DMS 273 treated with DMSO at 0.1 percent for 48 hours (cell line): ENCODE results near the gene AARS2.
"Not testable (repeated sequence)": the region's sequence is repeated elsewhere in the genome, so short reads cannot be mapped to it uniquely, and the experiment has no call there.

Experiments
- DNase-seq: peaks from one replicate; lab custom pipeline; 2025; lab: John Stamatoyannopoulos, UW

Gene AARS2

GRCh38 chr6:44329858-44330257 is 16.7 kb upstream of the AARS2 start:
- no peak for DNase-seq

DNA sequence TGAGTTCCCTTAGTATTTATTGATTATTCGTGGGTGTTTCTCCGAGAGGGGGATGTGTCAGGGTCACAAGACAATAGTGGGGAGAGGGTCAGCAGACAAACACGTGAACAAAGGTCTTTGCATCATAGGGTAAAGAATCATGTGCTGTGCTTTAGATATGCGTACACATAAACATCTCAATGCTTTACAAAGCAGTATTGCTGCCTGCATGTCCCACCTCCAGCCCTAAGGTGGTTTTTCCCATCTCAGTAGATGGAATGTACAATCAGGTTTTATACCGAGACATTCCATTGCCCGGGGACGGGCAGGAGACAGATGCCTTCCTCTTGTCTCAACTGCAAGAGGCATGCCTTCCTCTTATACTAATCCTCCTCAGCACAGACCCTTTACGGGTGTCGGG is 15.1 kb upstream of the AARS2 start:
- not testable (repeated sequence) for DNase-seq

- DNase-seq, result no peak
Measured at GRCh38 chr6:44327760-44328159, 14.6 kb upstream of the AARS2 start.

GRCh38 chr6:44327096-44327495 is 13.9 kb upstream of the AARS2 start:
- DNase-seq, result no peak

- no peak for DNase-seq
Measured at GRCh38 chr6:44321210-44321609, 8.1 kb upstream of the AARS2 start.

DNA sequence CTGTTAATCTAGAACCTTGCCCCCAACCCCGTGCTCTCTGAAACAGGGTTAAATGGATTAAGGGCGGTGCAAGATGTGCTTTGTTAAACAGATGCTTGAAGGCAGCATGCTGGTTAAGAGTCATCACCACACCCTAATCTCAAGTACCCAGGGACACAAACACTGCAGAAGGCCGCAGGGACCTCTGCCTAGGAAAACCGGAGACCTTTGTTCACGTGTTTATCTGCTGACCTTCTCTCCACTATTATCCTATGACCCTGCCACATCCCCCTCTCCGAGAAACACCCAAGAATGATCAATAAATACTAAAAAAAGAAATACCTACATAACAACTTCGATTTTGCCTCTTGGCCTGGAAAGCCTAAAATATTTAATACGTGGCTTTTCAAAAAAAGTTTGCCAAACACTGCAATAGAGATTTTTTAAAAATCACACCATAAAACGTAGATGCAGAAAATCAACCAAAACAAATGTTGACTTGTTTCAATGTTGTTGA is 4.0 kb upstream of the AARS2 start:
- not testable (repeated sequence) for DNase-seq

GRCh38 chr6:44316481-44316880 is 3.3 kb upstream of the AARS2 start:
- no peak for DNase-seq

DNA sequence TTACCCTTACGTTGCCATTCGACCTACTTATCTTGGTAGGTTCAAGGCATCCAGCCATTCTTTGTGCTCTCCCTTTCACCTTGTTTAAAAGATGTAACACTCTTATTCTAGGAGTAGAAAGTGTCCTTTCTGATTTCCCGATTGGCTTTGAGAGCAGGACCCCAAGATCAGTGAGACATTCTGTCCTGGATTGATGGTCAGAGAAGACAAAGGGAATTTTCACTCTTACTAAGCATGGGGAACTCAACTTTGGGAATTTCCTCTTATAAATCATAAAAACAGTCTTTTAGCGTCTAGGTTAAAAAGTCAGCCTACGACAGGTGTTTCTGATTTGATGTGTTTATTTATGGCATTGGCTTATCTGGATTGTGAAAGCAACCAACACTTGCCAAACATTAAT is 2.8 kb upstream of the AARS2 start:
- no peak for DNase-seq

GRCh38 chr6:44315516-44315915 is 2.4 kb upstream of the AARS2 start:
- no peak for DNase-seq

GRCh38 chr6:44314657-44315056 is 1.5 kb upstream of the AARS2 start:
- not testable (repeated sequence) for DNase-seq

- no peak for DNase-seq
Measured at GRCh38 chr6:44311767-44312166, 1.4 kb downstream of the AARS2 start.

GRCh38 chr6:44311304-44311703 is 1.8 kb downstream of the AARS2 start:
- no peak for DNase-seq

- no peak for DNase-seq
Measured at GRCh38 chr6:44310241-44310640, 2.9 kb downstream of the AARS2 start.

GRCh38 chr6:44309631-44310030 is 3.5 kb downstream of the AARS2 start:
- no peak for DNase-seq

DNA sequence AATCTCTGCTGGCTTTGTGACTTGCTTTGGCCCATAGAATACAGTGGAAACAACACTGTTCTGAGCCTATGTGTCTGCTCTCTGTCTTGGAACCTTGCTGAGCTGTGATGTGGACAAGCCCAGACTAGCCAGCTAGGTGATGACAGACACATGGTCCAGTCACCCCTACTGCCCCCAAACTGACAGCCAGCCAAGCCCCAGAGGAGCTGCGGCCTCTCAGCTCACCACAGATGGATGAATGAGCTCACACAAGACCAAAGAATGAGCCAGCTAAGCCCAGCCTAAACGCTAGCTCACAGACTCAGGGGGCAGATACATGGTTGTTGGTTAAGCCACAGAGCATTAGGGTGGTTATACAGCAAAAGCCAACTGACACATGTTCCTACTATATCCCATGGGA is 4.1 kb downstream of the AARS2 start:
- DNase-seq, result no peak

DNA sequence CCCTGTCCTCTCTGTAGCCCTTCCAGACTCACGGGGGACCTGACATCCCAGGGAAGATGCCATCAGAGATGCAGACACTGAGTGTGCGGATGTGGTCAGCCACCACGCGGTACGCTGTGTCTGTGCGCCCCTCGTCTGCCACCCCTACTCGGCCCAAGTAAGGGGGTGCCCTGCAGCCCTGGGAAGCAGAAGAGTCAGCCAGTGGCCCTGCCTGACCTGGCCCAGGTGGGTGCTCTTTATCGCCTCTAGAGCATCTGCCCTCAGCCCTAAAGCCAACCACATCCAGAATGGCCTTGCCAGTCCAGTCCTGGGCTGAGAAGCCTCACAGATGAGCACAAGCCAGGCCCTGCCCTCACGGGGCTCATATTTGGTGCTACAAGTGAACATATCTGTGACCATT is 5.9 kb downstream of the AARS2 start:
- DNase-seq, result no peak

GRCh38 chr6:44306710-44307109 is 6.4 kb downstream of the AARS2 start:
- DNase-seq, result no peak

GRCh38 chr6:44305200-44305725 is 7.9 kb downstream of the AARS2 start:
- no peak for DNase-seq

GRCh38 chr6:44304282-44305199 is 8.6 kb downstream of the AARS2 start:
- DNase-seq, result no peak

DNA sequence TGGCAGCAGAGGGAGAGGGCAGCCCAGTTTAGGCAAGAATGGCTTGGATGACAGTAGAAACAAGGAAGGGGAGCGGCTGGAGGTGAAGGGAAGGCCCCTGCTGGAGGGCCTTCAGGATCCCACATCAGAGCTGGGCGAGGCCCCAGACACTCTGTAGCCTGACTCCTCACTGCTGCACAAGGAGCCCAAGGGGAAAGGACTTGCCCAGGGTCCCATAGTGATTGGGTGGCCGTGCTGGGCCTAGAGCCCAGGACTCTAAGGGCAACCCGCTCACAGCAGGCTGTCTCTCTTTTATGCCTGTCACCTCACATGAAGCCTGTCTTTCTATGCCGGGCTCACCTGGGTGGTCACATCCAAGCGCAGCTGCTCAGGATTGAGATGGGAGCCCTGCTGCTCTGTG is 9.3 kb downstream of the AARS2 start:
- no peak for DNase-seq

DNA sequence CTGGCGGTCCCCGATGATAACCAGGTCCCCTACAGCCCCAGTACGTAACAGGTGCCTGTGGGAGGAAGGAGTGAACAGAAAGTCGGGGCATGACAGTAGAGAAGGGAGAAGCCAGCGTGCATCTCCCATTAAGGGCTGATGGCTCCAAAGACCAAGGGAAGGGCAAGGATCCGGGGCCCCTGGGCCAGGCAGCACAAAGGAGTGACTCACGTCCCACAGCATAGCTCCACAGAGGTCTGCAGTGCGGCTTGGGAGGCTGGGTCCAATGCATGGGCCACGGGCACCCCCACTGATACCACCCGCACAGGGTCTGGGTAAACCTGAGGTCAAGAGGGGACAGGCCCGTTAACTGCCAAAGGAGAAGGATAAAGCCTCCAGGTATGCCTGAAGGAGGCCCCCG is 10.3 kb downstream of the AARS2 start:
- DNase-seq, result no peak

DNA sequence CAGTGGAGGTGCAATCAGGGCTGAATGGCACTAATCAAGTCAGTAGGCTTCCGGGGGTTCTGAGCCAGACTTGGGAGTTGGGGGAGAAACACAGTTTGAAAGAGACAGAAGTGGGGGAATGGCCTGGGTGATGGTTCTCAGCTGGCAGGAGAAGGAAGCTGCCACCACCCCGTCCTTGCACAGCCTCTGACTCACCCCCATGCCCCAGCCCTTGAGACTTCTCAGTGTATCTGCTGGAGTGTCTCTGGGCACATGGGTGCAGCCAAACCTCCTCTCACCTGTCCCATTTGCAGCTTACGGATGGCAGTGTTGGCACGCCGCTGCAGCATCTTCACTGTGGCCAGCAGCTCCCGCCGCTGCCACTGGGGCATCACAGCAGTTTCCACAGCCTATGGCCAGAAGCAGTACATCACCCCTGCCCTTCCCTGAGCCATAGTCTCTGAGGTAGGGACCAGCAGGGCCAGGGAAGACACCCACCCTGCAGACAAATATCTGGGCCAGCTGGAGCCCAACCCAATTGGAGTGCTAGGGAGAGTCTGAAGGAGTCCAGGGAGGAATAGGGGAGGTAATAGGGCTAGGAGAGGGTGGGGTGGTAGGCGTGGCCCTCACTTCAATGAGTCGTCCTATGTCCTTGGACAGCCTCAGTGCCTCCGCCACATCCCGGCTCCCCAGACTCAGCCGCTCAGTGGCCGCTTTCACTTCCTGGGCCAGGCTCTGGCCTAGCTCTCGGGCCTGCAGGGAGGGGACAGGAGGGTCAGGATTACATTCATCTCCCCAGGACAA is 11.2 kb downstream of the AARS2 start:
- no peak for DNase-seq

DNA sequence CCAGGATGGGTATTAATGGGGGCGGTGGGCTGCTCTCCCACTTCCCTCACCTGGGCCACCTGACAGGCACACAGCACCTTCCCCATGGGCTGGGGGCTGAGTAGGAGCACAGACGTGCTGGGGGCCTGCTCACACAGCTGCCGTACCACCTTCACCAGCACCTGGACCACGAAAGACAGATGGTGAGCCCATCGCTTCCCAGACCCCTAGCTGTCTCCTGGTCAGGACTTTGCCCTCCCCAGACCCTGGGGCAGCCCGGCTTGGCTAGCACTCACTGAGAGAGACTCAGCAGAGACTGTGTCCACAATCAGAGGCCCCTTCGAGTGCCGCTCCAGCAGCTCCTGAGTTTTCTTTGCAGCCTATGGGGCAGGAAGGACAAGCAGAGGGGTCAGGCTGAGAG is 12.0 kb downstream of the AARS2 start:
- no peak for DNase-seq
